Measurements from ENCODE around the gene BOD1L1. TPM values are rescaled to one million over a fixed set of nuclear protein-coding genes. Genes with fewer than 3 reads are reported as not detected.
A peak's percentile ranks its signal among the peaks of the same experiment; 100 is the strongest.

The BOD1L1 gene
- total and polyA plus RNA-seq, 2 donors (not counting 1 experiment from before 2014, with no cell fraction given), result 20.1 to 34.3 TPM

GRCh38 chr4:13537011-13537831 lies 90.3 kb downstream of the BOD1L1 start:
- Histone ChIP-seq H3K9ac (ENCODE audit: insufficient read depth, low read length) (no peak overlapping the region), H3K27ac (ENCODE audit: insufficient read depth, low read length) (no peak overlapping the region), H3K9me3 (ENCODE audit: control insufficient read depth, insufficient read depth, low read depth, low read length) (no peaks in the 10 kb centered on the region), H3K4me3 (replicated peaks in 1 of 4; ENCODE audit: control extremely low read depth in 1 of 4, insufficient read depth in 1 of 4, low read depth in 3 of 4, low read length in 4 of 4) (no peak overlapping the region), H3K4me2 (ENCODE audit: extremely low read depth, insufficient read depth, low read length) (no peak overlapping the region), H3K79me2 (ENCODE audit: control insufficient read depth, insufficient read depth, low read length) (no peaks in the 10 kb centered on the region), H4K20me1 (ENCODE audit: control insufficient read depth, extremely low read depth, insufficient read depth, low read length) (no peaks in the 10 kb centered on the region), H2AFZ (ENCODE audit: low read length) (no peak overlapping the region), H3K36me3 (ENCODE audit: control insufficient read depth, insufficient read depth, low read length) (no peaks in the 10 kb centered on the region), H3K27me3 (ENCODE audit: control insufficient read depth, insufficient read depth, low read length) (peaks cover 91% of the 10 kb centered on the region), H3K4me1 (ENCODE audit: control insufficient read depth, extremely low read depth, insufficient read depth, low read length) (no peaks in the 10 kb centered on the region)
- no peak for DNase-seq (ENCODE audit: low read depth in 2 of 2)
- peak; percentile 49 for TF ChIP-seq EZH2 (IDR thresholded peaks at IDR 0.05; ENCODE audit: low read length, missing control alignments)
- TF ChIP-seq, protein P1, sequence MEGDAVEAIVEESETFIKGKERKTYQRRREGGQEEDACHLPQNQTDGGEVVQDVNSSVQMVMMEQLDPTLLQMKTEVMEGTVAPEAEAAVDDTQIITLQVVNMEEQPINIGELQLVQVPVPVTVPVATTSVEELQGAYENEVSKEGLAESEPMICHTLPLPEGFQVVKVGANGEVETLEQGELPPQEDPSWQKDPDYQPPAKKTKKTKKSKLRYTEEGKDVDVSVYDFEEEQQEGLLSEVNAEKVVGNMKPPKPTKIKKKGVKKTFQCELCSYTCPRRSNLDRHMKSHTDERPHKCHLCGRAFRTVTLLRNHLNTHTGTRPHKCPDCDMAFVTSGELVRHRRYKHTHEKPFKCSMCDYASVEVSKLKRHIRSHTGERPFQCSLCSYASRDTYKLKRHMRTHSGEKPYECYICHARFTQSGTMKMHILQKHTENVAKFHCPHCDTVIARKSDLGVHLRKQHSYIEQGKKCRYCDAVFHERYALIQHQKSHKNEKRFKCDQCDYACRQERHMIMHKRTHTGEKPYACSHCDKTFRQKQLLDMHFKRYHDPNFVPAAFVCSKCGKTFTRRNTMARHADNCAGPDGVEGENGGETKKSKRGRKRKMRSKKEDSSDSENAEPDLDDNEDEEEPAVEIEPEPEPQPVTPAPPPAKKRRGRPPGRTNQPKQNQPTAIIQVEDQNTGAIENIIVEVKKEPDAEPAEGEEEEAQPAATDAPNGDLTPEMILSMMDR (conservative IDR thresholded peaks at IDR 0.05 in 1 of 2, IDR thresholded peaks at IDR 0.05 in 1 of 2; ENCODE audit: low read depth in 1 of 2, low read length in 2 of 2), result no peak

GRCh38 chr4:13536607-13537006 lies 90.9 kb downstream of the BOD1L1 start:
- Histone ChIP-seq H3K4me2 (ENCODE audit: extremely low read depth, insufficient read depth, low read length) (no peak overlapping the region), H3K36me3 (ENCODE audit: control insufficient read depth, insufficient read depth, low read length) (no peaks in the 10 kb centered on the region), H3K9ac (ENCODE audit: insufficient read depth, low read length) (no peak overlapping the region), H3K4me3 (replicated peaks in 1 of 4; ENCODE audit: control extremely low read depth in 1 of 4, insufficient read depth in 1 of 4, low read depth in 3 of 4, low read length in 4 of 4) (no peak overlapping the region), H3K4me1 (ENCODE audit: control insufficient read depth, extremely low read depth, insufficient read depth, low read length) (no peaks in the 10 kb centered on the region), H3K27me3 (ENCODE audit: control insufficient read depth, insufficient read depth, low read length) (peaks cover 88% of the 10 kb centered on the region), H3K9me3 (ENCODE audit: control insufficient read depth, insufficient read depth, low read depth, low read length) (no peaks in the 10 kb centered on the region), H3K79me2 (ENCODE audit: control insufficient read depth, insufficient read depth, low read length) (no peaks in the 10 kb centered on the region), H3K27ac (ENCODE audit: insufficient read depth, low read length) (no peak overlapping the region), H4K20me1 (ENCODE audit: control insufficient read depth, extremely low read depth, insufficient read depth, low read length) (no peaks in the 10 kb centered on the region), H2AFZ (ENCODE audit: low read length) (no peak overlapping the region)
- TF ChIP-seq, protein P1 (conservative IDR thresholded peaks at IDR 0.05 in 1 of 2, IDR thresholded peaks at IDR 0.05 in 1 of 2; ENCODE audit: low read depth in 1 of 2, low read length in 2 of 2), result no peak
- TF ChIP-seq EZH2 (IDR thresholded peaks at IDR 0.05; ENCODE audit: low read length, missing control alignments), result no peak
- no peak for DNase-seq (ENCODE audit: low read depth in 2 of 2)

DNA sequence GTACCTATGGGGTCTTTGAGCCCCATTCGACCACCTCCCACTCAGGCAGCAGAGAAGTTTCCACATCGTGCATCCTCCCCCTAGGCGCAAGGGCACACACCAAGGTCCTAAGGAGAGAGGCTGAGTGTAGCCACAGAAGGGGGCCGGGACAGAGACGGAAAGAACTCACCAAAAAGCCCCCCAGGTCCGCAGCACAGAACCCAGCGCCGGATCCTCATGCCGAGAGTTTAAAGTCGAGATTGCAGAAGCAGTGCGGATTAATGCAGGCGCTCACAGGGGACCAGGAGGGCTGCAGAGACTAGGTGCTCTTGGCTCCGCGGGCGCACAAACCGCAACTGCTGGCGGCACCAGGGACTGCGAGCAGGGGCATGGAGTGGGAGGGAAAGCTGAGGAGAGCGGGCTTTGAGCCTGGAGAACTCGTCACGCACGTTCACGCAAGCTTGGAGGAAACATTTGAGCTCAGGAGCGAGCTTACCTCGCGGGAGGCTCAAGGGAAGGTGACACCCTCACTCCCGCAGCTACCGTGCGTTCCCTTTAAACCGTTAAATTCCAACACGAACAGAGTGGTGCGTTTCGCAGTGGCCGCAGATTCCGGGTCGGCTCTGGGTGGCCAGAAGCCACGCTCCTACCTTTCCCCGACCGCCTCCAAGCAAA lies 91.7 kb downstream of the BOD1L1 start:
- Histone ChIP-seq H2AFZ (ENCODE audit: low read length) (no peak overlapping the region), H4K20me1 (ENCODE audit: control insufficient read depth, extremely low read depth, insufficient read depth, low read length) (no peaks in the 10 kb centered on the region), H3K4me1 (ENCODE audit: control insufficient read depth, extremely low read depth, insufficient read depth, low read length) (no peaks in the 10 kb centered on the region), H3K9me3 (ENCODE audit: control insufficient read depth, insufficient read depth, low read depth, low read length) (no peaks in the 10 kb centered on the region), H3K4me3 (replicated peaks in 1 of 4; ENCODE audit: control extremely low read depth in 1 of 4, insufficient read depth in 1 of 4, low read depth in 3 of 4, low read length in 4 of 4) (no peak overlapping the region), H3K79me2 (ENCODE audit: control insufficient read depth, insufficient read depth, low read length) (no peaks in the 10 kb centered on the region), H3K27ac (ENCODE audit: insufficient read depth, low read length) (no peak overlapping the region), H3K27me3 (ENCODE audit: control insufficient read depth, insufficient read depth, low read length) (peaks cover 88% of the 10 kb centered on the region), H3K9ac (ENCODE audit: insufficient read depth, low read length) (no peak overlapping the region), H3K36me3 (ENCODE audit: control insufficient read depth, insufficient read depth, low read length) (no peaks in the 10 kb centered on the region), H3K4me2 (ENCODE audit: extremely low read depth, insufficient read depth, low read length) (no peak overlapping the region)
- no peak for DNase-seq (ENCODE audit: low read depth in 2 of 2)
- TF ChIP-seq, protein P1 (conservative IDR thresholded peaks at IDR 0.05 in 1 of 2, IDR thresholded peaks at IDR 0.05 in 1 of 2; ENCODE audit: low read depth in 1 of 2, low read length in 2 of 2), result no peak
- TF ChIP-seq EZH2 (IDR thresholded peaks at IDR 0.05; ENCODE audit: low read length, missing control alignments), result peak; percentile 83
